Mammary epithelial cell (primary cell): ENCODE results near the gene IL12RB2.

ENCODE experiments used
- EZH2 ChIP-seq: IDR thresholded peaks from 2 replicates; pipeline ENCODE4 v1.6.1; 2012; ENCODE audit warnings: low read length, inconsistent platforms, borderline replicate concordance
- TF ChIP-seq, protein P1 (sequence below), 2 donors: IDR thresholded peaks in 1 of 2; conservative IDR thresholded peaks in 1 of 2; 2 replicates each; pipeline ENCODE4 v1.5.1; 2011 to 2012; ENCODE audit warnings: inconsistent platforms in 2 of 2, low read length in 2 of 2, mild to moderate bottlenecking in 2 of 2, control low read depth in 1 of 2, low read depth in 1 of 2; ENCODE audit not compliant: insufficient read depth in 1 of 2; ENCODE audit errors: extremely low read depth in 1 of 2

DNA sequence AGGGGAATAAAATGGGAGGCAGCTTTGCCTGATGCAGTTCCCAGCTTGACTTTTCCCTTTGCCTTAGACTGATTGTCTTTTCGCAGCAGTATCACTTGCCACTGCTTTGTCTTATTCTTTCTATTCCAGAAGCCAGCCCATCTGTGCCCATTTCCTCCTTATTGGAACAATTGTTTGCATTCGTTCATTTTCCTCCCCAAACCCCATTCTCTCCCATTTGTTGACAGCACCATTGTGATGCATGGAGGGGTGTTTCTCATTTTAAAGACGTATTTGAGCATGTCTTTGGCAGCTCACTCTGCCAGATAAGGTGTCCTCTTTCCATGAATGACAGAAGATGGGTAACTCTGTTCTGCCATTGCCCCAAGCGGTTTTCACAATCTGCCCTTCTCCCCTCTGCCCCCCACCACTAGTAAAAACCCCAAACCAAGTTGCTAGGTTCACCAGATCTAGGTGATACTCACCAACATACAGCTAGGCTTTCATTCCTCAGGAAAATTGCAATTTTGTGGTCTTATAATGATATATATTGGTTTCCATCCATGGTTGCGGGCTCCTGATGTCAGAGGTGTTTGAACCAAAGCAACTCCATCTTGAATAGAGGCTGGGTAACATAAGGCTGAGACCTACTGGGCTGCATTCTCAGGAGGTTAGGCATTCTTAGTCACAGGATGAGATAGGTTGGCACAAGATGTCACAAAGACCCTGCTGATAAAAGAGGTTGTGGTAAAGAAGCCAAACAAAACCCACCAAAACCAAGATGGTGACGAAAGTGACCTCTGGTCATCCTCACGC lies 91.7 kb downstream of the IL12RB2 start:
- TF ChIP-seq, protein P1, sequence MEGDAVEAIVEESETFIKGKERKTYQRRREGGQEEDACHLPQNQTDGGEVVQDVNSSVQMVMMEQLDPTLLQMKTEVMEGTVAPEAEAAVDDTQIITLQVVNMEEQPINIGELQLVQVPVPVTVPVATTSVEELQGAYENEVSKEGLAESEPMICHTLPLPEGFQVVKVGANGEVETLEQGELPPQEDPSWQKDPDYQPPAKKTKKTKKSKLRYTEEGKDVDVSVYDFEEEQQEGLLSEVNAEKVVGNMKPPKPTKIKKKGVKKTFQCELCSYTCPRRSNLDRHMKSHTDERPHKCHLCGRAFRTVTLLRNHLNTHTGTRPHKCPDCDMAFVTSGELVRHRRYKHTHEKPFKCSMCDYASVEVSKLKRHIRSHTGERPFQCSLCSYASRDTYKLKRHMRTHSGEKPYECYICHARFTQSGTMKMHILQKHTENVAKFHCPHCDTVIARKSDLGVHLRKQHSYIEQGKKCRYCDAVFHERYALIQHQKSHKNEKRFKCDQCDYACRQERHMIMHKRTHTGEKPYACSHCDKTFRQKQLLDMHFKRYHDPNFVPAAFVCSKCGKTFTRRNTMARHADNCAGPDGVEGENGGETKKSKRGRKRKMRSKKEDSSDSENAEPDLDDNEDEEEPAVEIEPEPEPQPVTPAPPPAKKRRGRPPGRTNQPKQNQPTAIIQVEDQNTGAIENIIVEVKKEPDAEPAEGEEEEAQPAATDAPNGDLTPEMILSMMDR (conservative IDR thresholded peaks at IDR 0.05 in 1 of 2, IDR thresholded peaks at IDR 0.05 in 1 of 2; ENCODE audit: extremely low read depth in 1 of 2, insufficient read depth in 1 of 2, low read depth in 1 of 2, low read length in 2 of 2): no peak
- TF ChIP-seq EZH2: no peak
